Measurements from ENCODE around the gene MAGI1.

The MAGI1 gene

GRCh38 chr3:65685621-65686235 lies 353.0 kb downstream of the MAGI1 start:
- H3K36me3 ChIP-seq, result no peaks in the 10 kb centered on the region
- no peak overlapping the region for H3K4me3 ChIP-seq (ENCODE audit: low read depth in 1 of 2, low read length in 1 of 2)
- no peaks in the 10 kb centered on the region for H3K9me3 ChIP-seq
- H3K27ac ChIP-seq, result no peak overlapping the region
- TF ChIP-seq CTCF (IDR thresholded peaks at IDR 0.05), result no peak
- H3K27me3 ChIP-seq, result no peaks in the 10 kb centered on the region
- no peaks in the 10 kb centered on the region for H3K4me1 ChIP-seq (ENCODE audit: control insufficient read depth in 1 of 2, insufficient read depth in 1 of 2, low read depth in 1 of 2, low read length in 1 of 2)

GRCh38 chr3:65678516-65678915 lies 360.2 kb downstream of the MAGI1 start:
- Histone ChIP-seq H3K27me3 (no peaks in the 10 kb centered on the region), H3K9me3 (no peaks in the 10 kb centered on the region), H3K4me3 (ENCODE audit: low read depth in 1 of 2, low read length in 1 of 2) (no peak overlapping the region), H3K27ac (no peak overlapping the region), H3K4me1 (ENCODE audit: control insufficient read depth in 1 of 2, insufficient read depth in 1 of 2, low read depth in 1 of 2, low read length in 1 of 2) (no peaks in the 10 kb centered on the region), H3K36me3 (no peaks in the 10 kb centered on the region)
- TF ChIP-seq CTCF (IDR thresholded peaks at IDR 0.05), result no peak

- H3K27me3 ChIP-seq, result no peaks in the 10 kb centered on the region
- H3K9me3 ChIP-seq, result no peaks in the 10 kb centered on the region
- no peak overlapping the region for H3K27ac ChIP-seq
- no peaks in the 10 kb centered on the region for H3K36me3 ChIP-seq
- no peak overlapping the region for H3K4me3 ChIP-seq (ENCODE audit: low read depth in 1 of 2, low read length in 1 of 2)
- no peaks in the 10 kb centered on the region for H3K4me1 ChIP-seq (ENCODE audit: control insufficient read depth in 1 of 2, insufficient read depth in 1 of 2, low read depth in 1 of 2, low read length in 1 of 2)
- TF ChIP-seq CTCF (IDR thresholded peaks at IDR 0.05), result no peak
Measured at GRCh38 chr3:65677486-65678010, 361.2 kb downstream of the MAGI1 start.

- Histone ChIP-seq H3K36me3 (no peaks in the 10 kb centered on the region), H3K4me3 (ENCODE audit: low read depth in 1 of 2, low read length in 1 of 2) (no peak overlapping the region), H3K27ac (no peak overlapping the region), H3K9me3 (no peaks in the 10 kb centered on the region), H3K27me3 (no peaks in the 10 kb centered on the region), H3K4me1 (ENCODE audit: control insufficient read depth in 1 of 2, insufficient read depth in 1 of 2, low read depth in 1 of 2, low read length in 1 of 2) (no peaks in the 10 kb centered on the region)
- no peak for TF ChIP-seq CTCF (IDR thresholded peaks at IDR 0.05)
Measured at GRCh38 chr3:65676580-65676979, 362.1 kb downstream of the MAGI1 start.

- no peak for TF ChIP-seq CTCF (IDR thresholded peaks at IDR 0.05)
Measured at GRCh38 chr3:65675011-65675410, 363.7 kb downstream of the MAGI1 start.

More at GRCh38 chr3:65675011-65675410, 363.7 kb downstream of the MAGI1 start:
- Histone ChIP-seq H3K4me3 (ENCODE audit: low read depth in 1 of 2, low read length in 1 of 2) (no peak overlapping the region), H3K27ac (no peak overlapping the region), H3K27me3 (no peaks in the 10 kb centered on the region), H3K4me1 (ENCODE audit: control insufficient read depth in 1 of 2, insufficient read depth in 1 of 2, low read depth in 1 of 2, low read length in 1 of 2) (no peaks in the 10 kb centered on the region), H3K36me3 (no peaks in the 10 kb centered on the region), H3K9me3 (no peaks in the 10 kb centered on the region)

Data from neutrophil (primary cell).